ENCODE results near the gene ADGRG3.

ADGRG3 gene

GRCh38 chr16:57679767-57680482 lies 11.8 kb downstream of the ADGRG3 start:
- no peak for DNase-seq

- DNase-seq = no peak
Observed at GRCh38 chr16:57680842-57681375, 12.8 kb downstream of the ADGRG3 start.

- no peak for DNase-seq
Observed at GRCh38 chr16:57681950-57682728, 14.0 kb downstream of the ADGRG3 start.

GRCh38 chr16:57682809-57683635 lies 14.9 kb downstream of the ADGRG3 start:
- DNase-seq = no peak

GRCh38 chr16:57683636-57684545 lies 15.8 kb downstream of the ADGRG3 start:
- DNase-seq = no peak

- no peak for DNase-seq
Observed at GRCh38 chr16:57684626-57685358, 16.7 kb downstream of the ADGRG3 start.

GRCh38 chr16:57685633-57686032 lies 17.5 kb downstream of the ADGRG3 start:
- DNase-seq = no peak

GRCh38 chr16:57686577-57686976 lies 18.5 kb downstream of the ADGRG3 start:
- no peak for DNase-seq

GRCh38 chr16:57687363-57687929 lies 19.3 kb downstream of the ADGRG3 start:
- no peak for DNase-seq

- DNase-seq = no peak
Observed at GRCh38 chr16:57688487-57688986, 20.4 kb downstream of the ADGRG3 start.

GRCh38 chr16:57688987-57689761 lies 21.1 kb downstream of the ADGRG3 start:
- no peak for DNase-seq

- DNase-seq = no peak
Observed at GRCh38 chr16:57689762-57690558, 21.9 kb downstream of the ADGRG3 start.

GRCh38 chr16:57690782-57691471 lies 22.8 kb downstream of the ADGRG3 start:
- no peak for DNase-seq

GRCh38 chr16:57692636-57693035 lies 24.5 kb downstream of the ADGRG3 start:
- DNase-seq = no peak

GRCh38 chr16:57693550-57693949 lies 25.4 kb downstream of the ADGRG3 start:
- no peak for DNase-seq

GRCh38 chr16:57694231-57694724 lies 26.2 kb downstream of the ADGRG3 start:
- DNase-seq = no peak

All from hypothalamus (tissue), 51 donors.